Common myeloid progenitor, CD34-positive (primary cell): ENCODE results near the gene FRMD4A.

Experiments
- CTCF ChIA-PET: fragments of 350-600 bp; sonication (Branson Sonifier 250); formaldehyde crosslinking; loops from one replicate; lab custom pipeline; 2021; ENCODE audit warnings: antibody characterized with exemption; lab: Charles Lee
- POLR2A ChIA-PET: fragments of 350-600 bp; sonication (Branson Sonifier 250); formaldehyde crosslinking; loops from one replicate; lab custom pipeline; 2021; ENCODE audit warnings: antibody characterized with exemption; lab: Charles Lee
- DNase-seq, 3 donors: peaks; one replicate each; pipeline versions ENCODE4 v3.0.0 to v3.0.0-alpha.2; 2013
- H3K27ac ChIP-seq, 2 experiments: 1 replicate in 1 of 2; 2 replicates in 1 of 2; pipeline ENCODE4 v1.7.0; 2013; ENCODE audit warnings: inconsistent platforms in 2 of 2, low read length in 2 of 2, mild to moderate bottlenecking in 2 of 2, low read depth in 1 of 2, moderate library complexity in 1 of 2; ENCODE audit not compliant: severe bottlenecking in 2 of 2, insufficient read depth in 1 of 2, poor library complexity in 1 of 2
- H3K27me3 ChIP-seq, 5 experiments: replicated peaks in 2 of 5; 1 replicate in 3 of 5; 2 replicates in 2 of 5; pipeline versions ENCODE4 v1.6.1 to v1.7.0; 2013; ENCODE audit warnings: low read length in 4 of 5, mild to moderate bottlenecking in 2 of 5, moderate library complexity in 2 of 5, inconsistent platforms in 1 of 5; ENCODE audit not compliant: insufficient read depth in 5 of 5, control insufficient read depth in 4 of 5
- H3K36me3 ChIP-seq, 4 experiments: 1 replicate in 2 of 4; 2 replicates in 2 of 4; pipeline versions ENCODE4 v1.6.1 to v1.7.0; 2013; ENCODE audit warnings: low read length in 3 of 4, control low read depth in 1 of 4, mild to moderate bottlenecking in 1 of 4; ENCODE audit not compliant: control insufficient read depth in 4 of 4, insufficient read depth in 4 of 4
- H3K4me1 ChIP-seq, 4 experiments: 1 replicate in 3 of 4; 2 replicates in 1 of 4; pipeline versions ENCODE4 v1.6.1 to v1.7.1; 2013; ENCODE audit warnings: low read length in 3 of 4, mild to moderate bottlenecking in 3 of 4, control low read depth in 1 of 4, inconsistent platforms in 1 of 4, moderate library complexity in 1 of 4; ENCODE audit not compliant: control insufficient read depth in 4 of 4, insufficient read depth in 4 of 4; ENCODE audit errors: control extremely low read depth in 1 of 4
- H3K4me3 ChIP-seq, 7 experiments: 1 replicate in 4 of 7; 2 replicates in 3 of 7; pipeline versions ENCODE4 v1.5.1 to v1.7.0; 2013; ENCODE audit warnings: mild to moderate bottlenecking in 7 of 7, low read length in 6 of 7, moderate library complexity in 6 of 7, inconsistent platforms in 2 of 7, low read depth in 2 of 7, control low read depth in 1 of 7; ENCODE audit not compliant: insufficient read depth in 4 of 7, control insufficient read depth in 1 of 7; ENCODE audit errors: extremely low read depth in 1 of 7
- H3K9me3 ChIP-seq, 5 experiments: 1 replicate in 4 of 5; 2 replicates in 1 of 5; pipeline versions ENCODE4 v1.6.1 to v1.7.1; 2013; ENCODE audit warnings: low read length in 4 of 5, mild to moderate bottlenecking in 2 of 5, inconsistent platforms in 1 of 5, low read depth in 1 of 5, moderate library complexity in 1 of 5; ENCODE audit not compliant: control insufficient read depth in 4 of 5, insufficient read depth in 2 of 5; ENCODE audit errors: control extremely low read depth in 1 of 5
- WGBS: methylation state at CpG from one replicate; pipeline ENCODE4 v1.1.5; 2013; ENCODE audit not compliant: insufficient coverage; 5-methylcytosine and 5-hydroxymethylcytosine counted together

Gene FRMD4A

GRCh38 chr10:14020037-14020664 lies 310.6 kb downstream of the FRMD4A start:
- peaks cover 0 to 12% (median 4%) of the 10 kb centered on the region in 5 experiments for H3K9me3 ChIP-seq
- WGBS, result 96% methylated on average over 8 of the region's 9 CpGs
- CTCF ChIA-PET, result interaction anchor here (0.6 kb wide), 1 partner anchor 13 kb away, joined by 3 read pairs; no protein-coding TSS in a partner anchor
- H3K27ac ChIP-seq, result no peak overlapping the region
- H3K4me1 ChIP-seq, result peaks cover 6 to 12% (median 8%) of the 10 kb centered on the region in 4 experiments
- no peaks in the 10 kb centered on the region for H3K36me3 ChIP-seq
- peaks cover 0 to 33% (median 6%) of the 10 kb centered on the region in 5 experiments for H3K27me3 ChIP-seq
- POLR2A ChIA-PET, result no interaction called here
- DNase-seq, result no peak
- no peak overlapping the region for H3K4me3 ChIP-seq

GRCh38 chr10:14017467-14017866 lies 313.3 kb downstream of the FRMD4A start:
- H3K4me1 ChIP-seq, result no peaks in the 10 kb centered on the region
- DNase-seq, result no peak
- H3K4me3 ChIP-seq, result no peak overlapping the region
- H3K36me3 ChIP-seq, result no peaks in the 10 kb centered on the region
- no peak overlapping the region for H3K27ac ChIP-seq
- H3K9me3 ChIP-seq, result peaks cover 0 to 12% (median 4%) of the 10 kb centered on the region in 5 experiments
- ChIA-PET POLR2A (no interaction called here), CTCF (no interaction called here)
- peaks cover 0 to 15% (median 3%) of the 10 kb centered on the region in 5 experiments for H3K27me3 ChIP-seq
- WGBS, result 80% methylated on average over 3 of the region's 3 CpGs

- 92% methylated on average over 6 of the region's 6 CpGs for WGBS
- ChIA-PET POLR2A (no interaction called here), CTCF (no interaction called here)
- DNase-seq, result no peak
- H3K27me3 ChIP-seq, result peaks cover 0 to 12% (median under 1%) of the 10 kb centered on the region in 5 experiments
- no peaks in the 10 kb centered on the region for H3K4me1 ChIP-seq
- no peaks in the 10 kb centered on the region for H3K36me3 ChIP-seq
- peaks cover 0 to 12% (median 4%) of the 10 kb centered on the region in 5 experiments for H3K9me3 ChIP-seq
- no peak overlapping the region for H3K4me3 ChIP-seq
- no peak overlapping the region for H3K27ac ChIP-seq
Measured at GRCh38 chr10:14016931-14017333, 313.8 kb downstream of the FRMD4A start.

DNA sequence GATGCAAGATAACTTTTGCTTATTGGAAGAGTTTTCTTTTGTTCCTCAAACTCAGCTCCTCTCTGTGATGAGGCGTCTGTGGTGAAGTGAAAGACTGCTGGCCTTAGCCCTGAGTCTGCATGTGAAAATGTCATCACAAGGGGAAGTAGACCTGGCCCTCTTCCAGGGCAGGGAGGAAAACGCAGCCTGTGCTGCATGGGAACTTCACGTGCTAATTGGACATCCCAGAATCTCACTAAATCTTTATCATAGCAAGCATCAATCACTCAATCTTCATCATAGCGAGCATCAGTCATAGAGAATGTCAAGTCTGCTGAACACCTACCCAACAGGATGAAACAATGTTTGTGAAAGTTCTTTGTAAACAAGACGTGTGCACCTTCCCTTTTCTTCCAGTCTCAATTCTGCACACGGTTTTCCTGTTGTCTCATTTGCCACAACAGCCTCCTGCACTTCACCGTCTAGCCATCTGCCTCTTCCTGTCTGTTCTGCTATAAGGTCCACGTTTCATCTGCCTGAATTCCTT lies 314.6 kb downstream of the FRMD4A start:
- DNase-seq, result peak; percentile 29 to 61 (median 60)
- Histone ChIP-seq H3K27me3 (peaks cover 0 to 17% (median 2%) of the 10 kb centered on the region in 5 experiments), H3K27ac (no peak overlapping the region), H3K4me3 (no peak overlapping the region), H3K4me1 (no peaks in the 10 kb centered on the region), H3K36me3 (no peaks in the 10 kb centered on the region), H3K9me3 (peaks cover 0 to 12% (median 4%) of the 10 kb centered on the region in 5 experiments)
- ChIA-PET POLR2A (no interaction called here), CTCF (no interaction called here)
- 12% methylated on average over 5 of the region's 8 CpGs for WGBS

GRCh38 chr10:14014423-14014822 lies 316.3 kb downstream of the FRMD4A start:
- Histone ChIP-seq H3K4me3 (no peak overlapping the region), H3K27me3 (peaks cover 0 to 24% (median 14%) of the 10 kb centered on the region in 5 experiments), H3K27ac (no peak overlapping the region), H3K36me3 (no peaks in the 10 kb centered on the region), H3K4me1 (peaks cover 0 to 6% (median 2%) of the 10 kb centered on the region in 4 experiments), H3K9me3 (peaks cover 0 to 8% (median 0%) of the 10 kb centered on the region in 5 experiments)
- POLR2A ChIA-PET, result no interaction called here
- WGBS, result 100% methylated on average over 1 of the region's 5 CpGs
- DNase-seq, result no peak
- CTCF ChIA-PET, result no interaction called here

- ChIA-PET CTCF (no interaction called here), POLR2A (no interaction called here)
- no peak overlapping the region for H3K27ac ChIP-seq
- DNase-seq, result no peak
- no peaks in the 10 kb centered on the region for H3K9me3 ChIP-seq
- H3K36me3 ChIP-seq, result no peaks in the 10 kb centered on the region
- H3K4me3 ChIP-seq, result no peak overlapping the region
- H3K4me1 ChIP-seq, result peaks cover 4 to 8% (median 7%) of the 10 kb centered on the region in 4 experiments
- H3K27me3 ChIP-seq, result peaks cover 0 to 52% (median 34%) of the 10 kb centered on the region in 5 experiments
- 94% methylated on average over 4 of the region's 5 CpGs for WGBS
Measured at GRCh38 chr10:14010769-14011574, 319.8 kb downstream of the FRMD4A start.
